ENCODE results near the gene CACNA1C.

The CACNA1C gene

DNA sequence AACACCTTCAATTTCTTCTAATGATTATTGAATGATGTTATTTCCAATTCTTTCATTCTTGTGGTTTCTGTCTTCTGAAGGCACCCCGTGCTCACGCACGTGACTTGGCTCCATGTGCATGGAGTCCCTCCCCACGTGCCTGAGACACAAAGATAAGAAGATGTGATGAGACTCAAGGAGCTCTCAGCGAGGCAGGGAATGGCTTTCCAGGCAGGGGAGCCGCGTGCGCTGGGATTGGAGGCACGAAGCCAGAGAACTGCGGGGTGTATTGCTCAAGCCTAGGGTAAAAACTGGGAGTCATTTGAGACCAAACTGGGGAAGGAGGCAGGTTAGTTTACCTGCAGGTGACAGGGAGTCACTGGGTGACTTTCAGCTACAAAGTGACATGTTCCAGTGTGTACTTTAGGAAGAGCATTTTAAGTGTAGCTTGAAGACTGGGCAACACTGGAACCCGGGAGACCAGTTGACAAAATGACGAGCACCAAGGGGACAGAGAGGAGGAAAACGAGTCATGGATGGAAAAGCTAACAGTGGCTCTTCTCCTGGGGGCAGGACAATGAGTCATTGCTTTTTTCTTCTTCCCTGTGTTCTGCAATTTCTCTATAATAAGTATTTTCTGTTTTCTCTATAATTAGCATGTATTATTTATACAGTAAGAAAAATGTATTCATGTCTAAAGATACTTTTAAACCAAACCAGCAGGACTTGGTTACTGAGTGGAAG lies 430.3 kb downstream of the CACNA1C start:
- TF ChIP-seq, protein P1, sequence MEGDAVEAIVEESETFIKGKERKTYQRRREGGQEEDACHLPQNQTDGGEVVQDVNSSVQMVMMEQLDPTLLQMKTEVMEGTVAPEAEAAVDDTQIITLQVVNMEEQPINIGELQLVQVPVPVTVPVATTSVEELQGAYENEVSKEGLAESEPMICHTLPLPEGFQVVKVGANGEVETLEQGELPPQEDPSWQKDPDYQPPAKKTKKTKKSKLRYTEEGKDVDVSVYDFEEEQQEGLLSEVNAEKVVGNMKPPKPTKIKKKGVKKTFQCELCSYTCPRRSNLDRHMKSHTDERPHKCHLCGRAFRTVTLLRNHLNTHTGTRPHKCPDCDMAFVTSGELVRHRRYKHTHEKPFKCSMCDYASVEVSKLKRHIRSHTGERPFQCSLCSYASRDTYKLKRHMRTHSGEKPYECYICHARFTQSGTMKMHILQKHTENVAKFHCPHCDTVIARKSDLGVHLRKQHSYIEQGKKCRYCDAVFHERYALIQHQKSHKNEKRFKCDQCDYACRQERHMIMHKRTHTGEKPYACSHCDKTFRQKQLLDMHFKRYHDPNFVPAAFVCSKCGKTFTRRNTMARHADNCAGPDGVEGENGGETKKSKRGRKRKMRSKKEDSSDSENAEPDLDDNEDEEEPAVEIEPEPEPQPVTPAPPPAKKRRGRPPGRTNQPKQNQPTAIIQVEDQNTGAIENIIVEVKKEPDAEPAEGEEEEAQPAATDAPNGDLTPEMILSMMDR (IDR thresholded peaks at IDR 0.05; ENCODE audit: borderline replicate concordance, control extremely low read depth, extremely low read depth, insufficient read depth, missing control alignments) = no peak
- no peak for DNase-seq (ENCODE audit: low spot score)
- in situ Hi-C loops (cut with MboI; ENCODE audit: low sequenced_read_pairs, unreplicated experiment) = no loop called here

DNA sequence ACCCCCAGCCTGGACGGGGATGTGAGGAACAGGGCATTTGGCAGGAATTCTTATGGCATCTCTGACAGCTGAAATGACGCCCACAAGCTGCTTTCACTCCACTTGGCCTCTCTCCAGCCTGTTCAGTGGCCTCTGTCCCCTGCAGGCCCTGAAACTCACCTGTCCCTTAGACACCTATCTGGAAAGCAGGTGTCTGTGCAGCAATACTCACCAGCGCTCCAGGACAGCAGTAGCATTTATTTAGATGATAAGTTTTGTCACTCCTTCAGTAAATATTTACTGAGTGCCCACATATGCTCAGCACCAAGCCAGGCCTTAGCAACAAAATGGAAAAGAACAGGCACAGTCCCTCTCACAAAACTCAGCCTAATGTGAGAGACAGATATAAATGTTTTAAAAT lies 430.9 kb downstream of the CACNA1C start:
- in situ Hi-C loops (cut with MboI; ENCODE audit: low sequenced_read_pairs, unreplicated experiment) = no loop called here
- TF ChIP-seq, protein P1 (IDR thresholded peaks at IDR 0.05; ENCODE audit: borderline replicate concordance, control extremely low read depth, extremely low read depth, insufficient read depth, missing control alignments) = no peak
- no peak for DNase-seq (ENCODE audit: low spot score)

DNA sequence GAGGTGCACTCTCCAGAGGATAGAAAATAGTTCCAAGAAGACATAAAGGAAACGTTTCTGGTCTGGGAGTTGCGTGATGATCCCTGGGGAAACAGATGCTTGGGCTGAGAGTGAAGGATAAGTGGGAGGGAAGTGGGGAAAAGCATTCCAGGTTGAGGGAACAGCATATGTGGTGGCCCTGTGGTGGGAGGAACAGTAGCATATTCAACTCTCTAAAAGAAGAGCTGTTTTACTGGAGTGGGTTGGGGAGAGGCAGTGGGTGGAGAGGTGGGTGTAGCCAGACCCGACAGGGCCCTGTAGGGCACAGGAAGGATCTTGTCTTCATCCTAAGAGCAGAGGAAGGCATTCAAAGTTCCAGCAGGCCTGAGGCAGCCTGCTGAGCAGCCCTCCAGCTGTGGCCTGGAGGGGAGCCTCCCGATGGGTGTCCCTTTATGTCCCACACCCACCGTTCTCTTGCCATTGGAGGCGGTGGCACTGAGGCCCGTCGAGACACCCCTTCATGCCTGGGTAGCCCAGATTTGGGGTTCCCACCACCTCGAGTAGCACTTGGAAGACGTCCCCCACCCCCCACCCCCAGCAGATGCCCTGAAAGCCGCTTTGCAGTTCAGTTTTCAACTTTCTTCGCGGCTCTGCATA lies 431.5 kb downstream of the CACNA1C start:
- in situ Hi-C loops (cut with MboI; ENCODE audit: low sequenced_read_pairs, unreplicated experiment) = no loop called here
- TF ChIP-seq, protein P1 (IDR thresholded peaks at IDR 0.05; ENCODE audit: borderline replicate concordance, control extremely low read depth, extremely low read depth, insufficient read depth, missing control alignments) = no peak
- no peak for DNase-seq (ENCODE audit: low spot score)

DNA sequence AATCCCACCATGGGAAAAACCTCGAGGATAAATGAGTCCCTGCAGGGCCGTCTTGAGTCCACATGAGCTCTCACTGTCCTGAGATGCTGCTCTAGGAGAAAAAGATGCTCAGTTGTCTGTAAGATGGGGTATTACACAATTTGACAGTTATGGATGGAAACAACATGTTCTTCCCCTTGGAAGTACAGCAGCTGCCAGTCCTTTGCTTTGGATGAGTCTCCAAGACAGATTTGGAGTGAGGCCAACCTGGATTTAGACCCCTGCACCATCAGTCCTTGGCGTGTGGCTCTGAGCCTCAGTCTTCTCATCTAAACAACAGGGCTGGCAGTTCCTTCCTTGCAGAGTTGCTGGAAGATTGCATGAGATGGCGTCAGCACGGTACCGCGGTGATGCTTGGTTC lies 432.9 kb downstream of the CACNA1C start:
- TF ChIP-seq, protein P1 (IDR thresholded peaks at IDR 0.05; ENCODE audit: borderline replicate concordance, control extremely low read depth, extremely low read depth, insufficient read depth, missing control alignments) = no peak
- in situ Hi-C loops (cut with MboI; ENCODE audit: low sequenced_read_pairs, unreplicated experiment) = no loop called here
- DNase-seq (ENCODE audit: low spot score) = no peak

DNA sequence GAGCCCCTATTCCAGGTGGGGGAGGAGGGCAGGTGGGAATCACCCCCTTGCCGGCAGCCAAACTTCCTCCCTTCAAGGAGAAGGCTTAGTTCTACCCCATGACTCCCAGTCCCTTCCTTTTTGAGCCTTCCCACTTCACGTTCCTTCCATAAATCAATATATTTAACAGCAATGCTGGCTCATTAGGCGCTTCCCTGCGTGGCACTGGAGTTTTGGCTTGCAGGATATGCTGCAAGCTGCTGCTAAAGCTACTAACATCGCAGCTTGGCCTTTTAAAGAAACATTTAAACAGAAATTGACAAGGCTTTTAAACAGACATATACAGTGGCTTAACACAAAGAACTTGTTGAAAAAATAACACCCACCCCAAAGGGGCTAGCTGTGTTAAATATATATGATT lies 434.0 kb downstream of the CACNA1C start:
- TF ChIP-seq, protein P1 (IDR thresholded peaks at IDR 0.05; ENCODE audit: borderline replicate concordance, control extremely low read depth, extremely low read depth, insufficient read depth, missing control alignments) = no peak
- DNase-seq (ENCODE audit: low spot score) = no peak
- in situ Hi-C loops (cut with MboI; ENCODE audit: low sequenced_read_pairs, unreplicated experiment) = no loop called here

DNA sequence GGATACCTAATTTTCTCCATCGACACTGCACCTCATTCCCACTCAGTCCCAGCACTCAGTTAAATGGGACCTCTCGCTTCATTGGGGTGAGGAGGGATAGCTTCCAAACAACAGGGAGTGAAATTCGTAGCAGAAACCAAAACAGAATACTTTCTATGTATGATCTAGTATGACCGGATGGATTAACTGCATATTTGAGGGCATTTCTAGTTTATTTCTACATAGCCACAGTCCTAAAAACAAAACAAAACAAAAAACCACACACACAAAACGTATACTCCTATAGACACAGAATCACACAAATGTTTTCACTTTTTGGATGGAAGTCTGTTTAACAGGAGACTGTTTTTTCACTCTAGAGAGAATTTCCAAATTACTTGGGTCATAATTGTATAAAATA lies 434.5 kb downstream of the CACNA1C start:
- TF ChIP-seq, protein P1 (IDR thresholded peaks at IDR 0.05; ENCODE audit: borderline replicate concordance, control extremely low read depth, extremely low read depth, insufficient read depth, missing control alignments) = no peak
- in situ Hi-C loops (cut with MboI; ENCODE audit: low sequenced_read_pairs, unreplicated experiment) = no loop called here

More for the DNA sequence above, 434.5 kb downstream of the CACNA1C start:
- no peak for DNase-seq (ENCODE audit: low spot score)
